ENCODE results near the gene TNNI2. TPM values are rescaled to one million over a fixed set of nuclear protein-coding genes. Genes with fewer than 3 reads are reported as not detected.

The TNNI2 gene
- total RNA-seq, 1 experiment from 2014 or later: 0.46 TPM

DNA sequence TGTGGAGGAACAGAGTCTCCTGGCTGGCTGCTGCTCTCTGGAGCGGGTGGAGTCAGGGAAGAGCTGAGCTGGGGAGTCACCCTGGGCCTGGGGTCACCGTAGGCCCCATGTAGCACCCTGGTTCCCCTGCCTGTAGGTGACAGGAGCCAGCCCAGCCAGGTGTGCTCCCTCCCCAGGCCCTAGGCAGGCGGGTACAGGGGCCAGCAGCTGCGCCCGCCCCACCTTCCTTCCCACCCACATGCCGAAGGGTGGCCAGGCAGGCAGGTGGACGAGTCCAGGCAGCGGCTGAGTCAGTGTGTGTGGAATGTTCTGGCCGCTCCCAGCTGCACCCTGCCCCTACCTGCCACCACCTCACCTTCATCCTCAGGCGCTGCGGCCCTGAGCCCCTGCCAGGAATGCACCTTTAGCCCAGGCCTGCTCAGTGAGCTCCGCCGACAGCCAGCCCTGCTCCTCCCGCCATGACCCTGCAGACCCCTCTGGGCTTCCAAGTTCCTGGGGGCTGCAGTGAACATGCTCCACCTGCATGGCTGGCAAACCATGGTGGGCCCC is 4.6 kb upstream of the TNNI2 start:
- peak overlapping the region; percentile 99 for H3K27ac ChIP-seq (ENCODE audit: low read length)
- POLR2A ChIA-PET: interaction anchor here (0.6 kb wide), 1 partner anchor 117 kb away, joined by 4 read pairs; no protein-coding TSS in a partner anchor
- ATAC-seq (no peak), DNase-seq (ENCODE audit: low read depth, low spot score) (no peak)
- H3K4me1 ChIP-seq (ENCODE audit: control insufficient read depth, insufficient read depth, low read length): peaks cover 73% of the 10 kb centered on the region
- BruUV-seq (replicated peaks): no TSS peak
- no peaks in the 10 kb centered on the region for H3K36me3 ChIP-seq (ENCODE audit: control insufficient read depth, insufficient read depth, low read length)
- CTCF ChIA-PET: interaction anchor here (0.6 to 7.7 kb wide), 14 partner anchors 8 to 323 kb away, joined by 3 to 168 read pairs (median 5); partner anchors contain the start of genes CTSD and TNNT3
- no peaks in the 10 kb centered on the region for H3K27me3 ChIP-seq (ENCODE audit: control insufficient read depth, insufficient read depth, low read length)
- intact Hi-C loops (cut with micrococcal nuclease; ENCODE audit: unreplicated experiment) (loop anchor here (5.0 kb wide), 1 partner anchor 72 kb away; the partner anchor contains the start of gene CTSD), in situ Hi-C loops (cut with HindIII; ENCODE audit: low pct_unique_long_range_greater_than_20kb, low sequenced_read_pairs) (no loop called here)
- no peak overlapping the region for H3K4me3 ChIP-seq (ENCODE audit: low read depth in 2 of 2, low read length in 2 of 2)
- TF ChIP-seq POLR2AphosphoS5 (IDR thresholded peaks at IDR 0.05; ENCODE audit: low read depth, low read length) (no peak), CTCF (IDR thresholded peaks at IDR 0.05) (no peak), TCF7L2 (IDR thresholded peaks at IDR 0.05; ENCODE audit: low read depth, low read length) (no peak), SIN3A (IDR thresholded peaks at IDR 0.05; ENCODE audit: borderline replicate concordance, insufficient read depth, low read depth, low read length) (no peak)
- TF ChIP-seq, protein P1, sequence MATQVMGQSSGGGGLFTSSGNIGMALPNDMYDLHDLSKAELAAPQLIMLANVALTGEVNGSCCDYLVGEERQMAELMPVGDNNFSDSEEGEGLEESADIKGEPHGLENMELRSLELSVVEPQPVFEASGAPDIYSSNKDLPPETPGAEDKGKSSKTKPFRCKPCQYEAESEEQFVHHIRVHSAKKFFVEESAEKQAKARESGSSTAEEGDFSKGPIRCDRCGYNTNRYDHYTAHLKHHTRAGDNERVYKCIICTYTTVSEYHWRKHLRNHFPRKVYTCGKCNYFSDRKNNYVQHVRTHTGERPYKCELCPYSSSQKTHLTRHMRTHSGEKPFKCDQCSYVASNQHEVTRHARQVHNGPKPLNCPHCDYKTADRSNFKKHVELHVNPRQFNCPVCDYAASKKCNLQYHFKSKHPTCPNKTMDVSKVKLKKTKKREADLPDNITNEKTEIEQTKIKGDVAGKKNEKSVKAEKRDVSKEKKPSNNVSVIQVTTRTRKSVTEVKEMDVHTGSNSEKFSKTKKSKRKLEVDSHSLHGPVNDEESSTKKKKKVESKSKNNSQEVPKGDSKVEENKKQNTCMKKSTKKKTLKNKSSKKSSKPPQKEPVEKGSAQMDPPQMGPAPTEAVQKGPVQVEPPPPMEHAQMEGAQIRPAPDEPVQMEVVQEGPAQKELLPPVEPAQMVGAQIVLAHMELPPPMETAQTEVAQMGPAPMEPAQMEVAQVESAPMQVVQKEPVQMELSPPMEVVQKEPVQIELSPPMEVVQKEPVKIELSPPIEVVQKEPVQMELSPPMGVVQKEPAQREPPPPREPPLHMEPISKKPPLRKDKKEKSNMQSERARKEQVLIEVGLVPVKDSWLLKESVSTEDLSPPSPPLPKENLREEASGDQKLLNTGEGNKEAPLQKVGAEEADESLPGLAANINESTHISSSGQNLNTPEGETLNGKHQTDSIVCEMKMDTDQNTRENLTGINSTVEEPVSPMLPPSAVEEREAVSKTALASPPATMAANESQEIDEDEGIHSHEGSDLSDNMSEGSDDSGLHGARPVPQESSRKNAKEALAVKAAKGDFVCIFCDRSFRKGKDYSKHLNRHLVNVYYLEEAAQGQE (IDR thresholded peaks at IDR 0.05; ENCODE audit: insufficient read depth in 1 of 2, low read depth in 2 of 2, low read length in 1 of 2): no peak
- no peaks in the 10 kb centered on the region for H3K9me3 ChIP-seq (ENCODE audit: control insufficient read depth, insufficient read depth, low read depth, low read length)

GRCh38 chr11:1834779-1835670 is 3.8 kb upstream of the TNNI2 start, which contains the start of gene SYT8:
SYT8 (plus strand) TSS chr11:1834990; CDS start chr11:1835106, 116 bp downstream.
- in situ Hi-C loops (cut with HindIII; ENCODE audit: low pct_unique_long_range_greater_than_20kb, low sequenced_read_pairs): no loop called here
- POLR2A ChIA-PET: no interaction called here
- intact Hi-C loops (cut with micrococcal nuclease; ENCODE audit: unreplicated experiment): loop anchor here (5.0 kb wide), 1 partner anchor 73 kb away; the partner anchor contains the start of gene CTSD

More at GRCh38 chr11:1834779-1835670, 3.8 kb upstream of the TNNI2 start, which contains the start of gene SYT8:
- DNase-seq (ENCODE audit: low read depth, low spot score) (no peak), ATAC-seq (no peak)
- H3K27ac ChIP-seq (ENCODE audit: low read length): peak within 1 kb of the TSS; percentile 99
- CTCF ChIA-PET: interaction anchor here (0.7 to 7.7 kb wide), 7 partner anchors 31 to 182 kb away, joined by 3 to 168 read pairs (median 4); no protein-coding TSS in a partner anchor
- no TSS peak for BruUV-seq (replicated peaks)
- H3K27me3 ChIP-seq (ENCODE audit: control insufficient read depth, insufficient read depth, low read length): no peaks in the 10 kb centered on the region
- TF ChIP-seq TCF7L2 (IDR thresholded peaks at IDR 0.05; ENCODE audit: low read depth, low read length) (no peak), CTCF (IDR thresholded peaks at IDR 0.05) (no peak), POLR2AphosphoS5 (IDR thresholded peaks at IDR 0.05; ENCODE audit: low read depth, low read length) (no peak), SIN3A (IDR thresholded peaks at IDR 0.05; ENCODE audit: borderline replicate concordance, insufficient read depth, low read depth, low read length) (no peak)
- TF ChIP-seq, protein P1 (IDR thresholded peaks at IDR 0.05; ENCODE audit: insufficient read depth in 1 of 2, low read depth in 2 of 2, low read length in 1 of 2): no peak
- no peaks in the 10 kb centered on the region for H3K36me3 ChIP-seq (ENCODE audit: control insufficient read depth, insufficient read depth, low read length)
- H3K9me3 ChIP-seq (ENCODE audit: control insufficient read depth, insufficient read depth, low read depth, low read length): no peaks in the 10 kb centered on the region
- H3K4me1 ChIP-seq (ENCODE audit: control insufficient read depth, insufficient read depth, low read length): peaks cover 64% of the 10 kb centered on the region
- H3K4me3 ChIP-seq (ENCODE audit: low read depth in 2 of 2, low read length in 2 of 2): no peak within 1 kb of the TSS
